Measurements from ENCODE around the gene GRIP2. TPM values are rescaled to one million over a fixed set of nuclear protein-coding genes. Genes with fewer than 3 reads are reported as not detected.

Gene GRIP2
- total RNA-seq, 1 donor from 2014 or later = not detected

- H3K36me3 ChIP-seq (ENCODE audit: control insufficient read depth, insufficient read depth, low read length) = no peaks in the 10 kb centered on the region
- no peak overlapping the region for H3K4me3 ChIP-seq (ENCODE audit: low read depth, low read length)
- H3K27me3 ChIP-seq (ENCODE audit: control insufficient read depth, insufficient read depth, low read length) = peaks cover 7% of the 10 kb centered on the region
- DNase-seq (ENCODE audit: low read depth) = no peak
- no peak for TF ChIP-seq CTCF (IDR thresholded peaks at IDR 0.05; ENCODE audit: insufficient read depth, low read length, poor library complexity, severe bottlenecking)
These were observed 32.2 kb downstream of the GRIP2 start for GRCh38 chr3:14507757-14508504.

GRCh38 chr3:14507305-14507741 is 32.8 kb downstream of the GRIP2 start:
- no peak for DNase-seq (ENCODE audit: low read depth)
- Histone ChIP-seq H3K36me3 (ENCODE audit: control insufficient read depth, insufficient read depth, low read length) (no peaks in the 10 kb centered on the region), H3K27me3 (ENCODE audit: control insufficient read depth, insufficient read depth, low read length) (peaks cover 7% of the 10 kb centered on the region), H3K4me3 (ENCODE audit: low read depth, low read length) (no peak overlapping the region)
- TF ChIP-seq CTCF (IDR thresholded peaks at IDR 0.05; ENCODE audit: insufficient read depth, low read length, poor library complexity, severe bottlenecking) = no peak

- no peak for DNase-seq (ENCODE audit: low read depth)
- Histone ChIP-seq H3K36me3 (ENCODE audit: control insufficient read depth, insufficient read depth, low read length) (no peaks in the 10 kb centered on the region), H3K4me3 (ENCODE audit: low read depth, low read length) (no peak overlapping the region), H3K27me3 (ENCODE audit: control insufficient read depth, insufficient read depth, low read length) (peaks cover 7% of the 10 kb centered on the region)
- no peak for TF ChIP-seq CTCF (IDR thresholded peaks at IDR 0.05; ENCODE audit: insufficient read depth, low read length, poor library complexity, severe bottlenecking)
These were observed 33.4 kb downstream of the GRIP2 start for GRCh38 chr3:14506626-14507304.

- Histone ChIP-seq H3K36me3 (ENCODE audit: control insufficient read depth, insufficient read depth, low read length) (no peaks in the 10 kb centered on the region), H3K27me3 (ENCODE audit: control insufficient read depth, insufficient read depth, low read length) (peaks cover 7% of the 10 kb centered on the region), H3K4me3 (ENCODE audit: low read depth, low read length) (no peak overlapping the region)
- no peak for TF ChIP-seq CTCF (IDR thresholded peaks at IDR 0.05; ENCODE audit: insufficient read depth, low read length, poor library complexity, severe bottlenecking)
- no peak for DNase-seq (ENCODE audit: low read depth)
These were observed 34.2 kb downstream of the GRIP2 start for GRCh38 chr3:14505803-14506500.

- H3K4me3 ChIP-seq (ENCODE audit: low read depth, low read length) = no peak overlapping the region
- DNase-seq (ENCODE audit: low read depth) = no peak
- no peak for TF ChIP-seq CTCF (IDR thresholded peaks at IDR 0.05; ENCODE audit: insufficient read depth, low read length, poor library complexity, severe bottlenecking)
- no peaks in the 10 kb centered on the region for H3K36me3 ChIP-seq (ENCODE audit: control insufficient read depth, insufficient read depth, low read length)
- H3K27me3 ChIP-seq (ENCODE audit: control insufficient read depth, insufficient read depth, low read length) = peaks cover 7% of the 10 kb centered on the region
These were observed 34.9 kb downstream of the GRIP2 start for GRCh38 chr3:14505001-14505802.

Measured in kidney epithelial cell (primary cell).